Measurements from ENCODE around the gene ADAMTSL1. TPM values are rescaled to one million over a fixed set of nuclear protein-coding genes. Genes with fewer than 3 reads are reported as not detected.

ADAMTSL1 gene
- total and polyA plus RNA-seq, 2 donors from 2014 or later: 3.0 to 27.3 TPM

DNA sequence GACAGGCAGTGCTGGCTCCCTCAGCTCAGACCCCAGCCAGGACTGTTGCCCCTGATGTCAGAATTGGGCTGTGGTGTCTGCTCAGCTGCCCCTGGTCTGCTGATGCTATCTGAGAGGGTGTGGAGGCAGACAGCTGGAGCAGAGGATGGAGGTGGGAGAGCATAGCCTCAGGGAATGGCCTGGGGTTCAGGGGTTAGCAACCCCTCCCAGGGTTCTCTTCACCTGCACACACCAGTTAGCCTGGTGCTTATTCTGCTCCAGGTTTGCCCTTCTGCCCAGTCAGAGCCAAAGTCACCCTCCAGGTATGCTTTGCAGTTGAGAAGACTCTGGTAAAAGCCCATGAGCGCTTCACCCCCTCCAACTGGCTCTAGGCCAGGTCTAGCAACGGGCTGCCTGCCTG, 449.2 kb downstream of the ADAMTSL1 start:
- TF ChIP-seq CTCF (IDR thresholded peaks at IDR 0.05; ENCODE audit: borderline replicate concordance, extremely low read depth, insufficient read depth): no peak
- no peak overlapping the region for H3K4me3 ChIP-seq (ENCODE audit: low read length in 3 of 3)
- no peaks in the 10 kb centered on the region for H3K36me3 ChIP-seq (ENCODE audit: control insufficient read depth in 2 of 3, insufficient read depth in 3 of 3, low read length in 3 of 3)
- H3K27me3 ChIP-seq (ENCODE audit: control insufficient read depth, insufficient read depth, low read length): no peaks in the 10 kb centered on the region
- FAIRE-seq: no peak
- no peak for DNase-seq
- no peaks in the 10 kb centered on the region for H3K9me3 ChIP-seq (ENCODE audit: control insufficient read depth in 2 of 3, insufficient read depth in 1 of 3, low read length in 3 of 3)
- no peak overlapping the region for H3K9ac ChIP-seq (ENCODE audit: low read length in 3 of 3)
- intact Hi-C loops (cut with DNase I): no loop called here
- H3K4me1 ChIP-seq (ENCODE audit: control insufficient read depth in 2 of 3, insufficient read depth in 2 of 3, low read depth in 1 of 3, low read length in 3 of 3): no peaks in the 10 kb centered on the region
- H3K27ac ChIP-seq (ENCODE audit: low read depth in 2 of 2, low read length in 2 of 2): no peak overlapping the region

GRCh38 chr9:18923671-18924430, 449.9 kb downstream of the ADAMTSL1 start:
- Histone ChIP-seq H3K9ac (ENCODE audit: low read length in 3 of 3) (no peak overlapping the region), H3K36me3 (ENCODE audit: control insufficient read depth in 2 of 3, insufficient read depth in 3 of 3, low read length in 3 of 3) (no peaks in the 10 kb centered on the region), H3K27me3 (ENCODE audit: control insufficient read depth, insufficient read depth, low read length) (no peaks in the 10 kb centered on the region), H3K27ac (ENCODE audit: low read depth in 2 of 2, low read length in 2 of 2) (no peak overlapping the region), H3K9me3 (ENCODE audit: control insufficient read depth in 2 of 3, insufficient read depth in 1 of 3, low read length in 3 of 3) (no peaks in the 10 kb centered on the region), H3K4me1 (ENCODE audit: control insufficient read depth in 2 of 3, insufficient read depth in 2 of 3, low read depth in 1 of 3, low read length in 3 of 3) (no peaks in the 10 kb centered on the region), H3K4me3 (ENCODE audit: low read length in 3 of 3) (no peak overlapping the region)
- FAIRE-seq (no peak), DNase-seq (no peak)
- TF ChIP-seq CTCF (IDR thresholded peaks at IDR 0.05; ENCODE audit: borderline replicate concordance, extremely low read depth, insufficient read depth): no peak
- intact Hi-C loops (cut with DNase I): no loop called here

DNA sequence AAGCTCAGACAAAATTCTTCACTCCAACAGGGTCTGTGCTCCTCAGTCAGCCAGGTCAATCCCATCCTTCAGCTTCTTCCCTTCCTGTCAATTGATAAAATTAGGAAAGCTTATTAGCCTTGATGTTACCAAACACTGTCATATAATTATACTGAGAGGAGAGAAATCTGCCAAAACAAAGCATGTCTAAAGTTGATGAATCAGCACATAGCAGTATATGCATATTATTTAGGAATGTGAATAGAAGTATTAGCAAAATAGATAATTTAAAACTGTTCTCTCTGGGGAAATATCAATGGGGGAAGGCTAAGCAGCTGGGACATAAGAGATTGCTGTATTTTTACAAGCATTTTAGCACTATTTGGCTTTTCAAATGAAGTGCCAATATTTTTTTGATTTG, 451.9 kb downstream of the ADAMTSL1 start:
- no peak overlapping the region for H3K27ac ChIP-seq (ENCODE audit: low read depth in 2 of 2, low read length in 2 of 2)
- FAIRE-seq: no peak

More for the DNA sequence above, 451.9 kb downstream of the ADAMTSL1 start:
- Histone ChIP-seq H3K4me1 (ENCODE audit: control insufficient read depth in 2 of 3, insufficient read depth in 2 of 3, low read depth in 1 of 3, low read length in 3 of 3) (no peaks in the 10 kb centered on the region), H3K9me3 (ENCODE audit: control insufficient read depth in 2 of 3, insufficient read depth in 1 of 3, low read length in 3 of 3) (no peaks in the 10 kb centered on the region), H3K36me3 (ENCODE audit: control insufficient read depth in 2 of 3, insufficient read depth in 3 of 3, low read length in 3 of 3) (no peaks in the 10 kb centered on the region), H3K27me3 (ENCODE audit: control insufficient read depth, insufficient read depth, low read length) (no peaks in the 10 kb centered on the region), H3K9ac (ENCODE audit: low read length in 3 of 3) (no peak overlapping the region), H3K4me3 (ENCODE audit: low read length in 3 of 3) (no peak overlapping the region)
- no peak for DNase-seq
- intact Hi-C loops (cut with DNase I): no loop called here
- TF ChIP-seq CTCF (IDR thresholded peaks at IDR 0.05; ENCODE audit: borderline replicate concordance, extremely low read depth, insufficient read depth): no peak
